Memory B cell (primary cell): ENCODE measurements around the gene HAUS5.
A peak's percentile ranks its signal among the peaks of the same experiment; 100 is the strongest.

Experiments
- ATAC-seq: fragments of 150-1000 bp; cut with Tn5 transposase; 2 replicates; pipeline ENCODE4 v1.10.0; 2021; ENCODE audit warnings: low read depth, mild to moderate bottlenecking, moderate library complexity
- DNase-seq, 2 donors: peaks; one replicate each; pipeline ENCODE4 v3.0.0; 2022; ENCODE audit warnings: low spot score in 2 of 2
- H3K27ac Mint-ChIP-seq: one replicate; pipeline ENCODE4 v1.8.0; 2022; ENCODE audit warnings: mild to moderate bottlenecking, moderate library complexity, mixed read lengths
- H3K27me3 Mint-ChIP-seq: one replicate; pipeline ENCODE4 v1.8.0; 2022; ENCODE audit warnings: mixed read lengths
- H3K36me3 Mint-ChIP-seq: one replicate; pipeline ENCODE4 v1.8.0; 2022; ENCODE audit warnings: mild to moderate bottlenecking, mixed read lengths
- H3K4me1 Mint-ChIP-seq: one replicate; pipeline ENCODE4 v1.8.0; 2022; ENCODE audit warnings: mixed read lengths
- H3K4me3 Mint-ChIP-seq: one replicate; pipeline ENCODE4 v1.8.0; 2022; ENCODE audit warnings: mild to moderate bottlenecking, moderate library complexity, mixed read lengths
- H3K9me3 Mint-ChIP-seq: one replicate; pipeline ENCODE4 v1.8.0; 2022; ENCODE audit warnings: mixed read lengths

Gene HAUS5

DNA sequence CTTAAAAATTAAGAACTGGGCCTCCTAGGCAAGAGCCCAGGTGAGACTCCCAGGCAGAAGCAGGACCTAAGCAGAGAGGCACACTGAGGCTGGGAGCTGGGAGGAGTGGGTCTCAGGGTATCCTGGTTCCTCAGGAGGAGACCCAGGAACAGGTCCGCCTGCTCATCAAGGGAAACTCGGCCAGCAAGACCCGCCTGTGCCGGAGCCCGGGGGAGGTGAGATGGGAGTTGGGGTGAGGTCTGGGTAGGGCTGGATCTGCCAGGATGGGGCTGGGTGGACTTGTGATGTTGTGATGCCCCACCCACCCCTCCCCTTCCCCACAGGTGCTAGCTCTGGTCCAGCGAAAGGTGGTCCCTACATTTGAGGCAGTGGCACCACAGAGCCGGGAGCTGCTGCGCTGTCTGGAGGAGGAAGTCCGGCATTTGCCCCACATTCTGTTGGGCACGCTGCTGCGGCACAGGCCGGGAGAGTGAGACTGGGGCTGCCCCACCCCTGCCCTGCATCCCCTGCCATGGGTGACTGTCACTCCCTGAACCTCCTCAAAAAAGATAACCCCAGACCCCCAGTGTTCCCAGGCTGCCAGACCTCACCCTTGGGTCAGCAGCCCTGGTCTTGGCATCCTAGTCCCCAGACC is 6.9 kb downstream of the HAUS5 start:
- Mint-ChIP-seq H3K9me3 (no peaks in the 10 kb centered on the region), H3K27ac (no peak overlapping the region), H3K27me3 (no peaks in the 10 kb centered on the region), H3K36me3 (peaks cover 5% of the 10 kb centered on the region), H3K4me1 (peaks cover 2% of the 10 kb centered on the region), H3K4me3 (no peak overlapping the region)
- no peak for DNase-seq
- no peak for ATAC-seq

DNA sequence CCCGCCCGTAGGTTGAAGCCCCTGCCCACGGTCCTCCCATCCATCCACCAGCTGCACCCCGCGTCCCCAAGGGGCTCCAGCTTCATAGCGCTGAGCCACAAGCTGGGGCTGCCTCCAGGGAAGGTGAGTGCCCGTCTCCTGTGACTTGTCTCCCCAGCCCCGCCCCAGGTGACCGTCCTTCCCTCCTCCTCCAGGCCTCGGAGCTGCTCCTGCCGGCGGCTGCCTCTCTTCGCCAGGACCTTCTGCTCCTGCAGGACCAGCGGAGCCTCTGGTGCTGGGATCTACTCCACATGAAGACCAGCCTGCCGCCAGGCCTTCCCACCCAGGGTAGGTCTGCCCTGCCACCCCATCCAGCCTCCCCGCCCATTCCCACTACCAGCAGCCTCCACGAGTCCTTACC is 7.5 kb downstream of the HAUS5 start:
- DNase-seq (no peak), ATAC-seq (no peak)
- Mint-ChIP-seq H3K4me1 (peaks cover 2% of the 10 kb centered on the region), H3K27me3 (no peaks in the 10 kb centered on the region), H3K36me3 (peaks cover 5% of the 10 kb centered on the region), H3K9me3 (no peaks in the 10 kb centered on the region), H3K4me3 (no peak overlapping the region), H3K27ac (no peak overlapping the region)

DNA sequence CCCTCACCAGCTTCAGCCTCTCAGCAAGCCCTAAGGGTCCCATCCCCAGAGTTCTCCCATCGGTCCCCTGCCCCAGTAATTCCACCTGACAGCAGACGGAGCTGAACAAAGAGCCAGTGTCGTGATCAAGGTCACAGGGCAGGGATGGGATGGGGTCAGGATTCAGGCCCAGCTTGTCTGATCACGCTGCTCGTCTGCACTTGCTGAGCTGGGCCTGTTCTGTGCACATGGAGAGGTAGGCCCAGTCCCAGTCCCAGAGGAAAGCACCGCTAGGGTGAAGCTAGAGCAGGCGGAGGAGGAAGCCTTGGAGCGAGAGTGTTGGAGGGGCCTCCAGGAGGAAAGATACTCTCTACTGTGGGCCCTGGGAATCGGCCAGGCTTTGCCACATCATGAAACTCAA is 9.2 kb downstream of the HAUS5 start:
- H3K27me3 Mint-ChIP-seq, result no peaks in the 10 kb centered on the region
- peaks cover 2% of the 10 kb centered on the region for H3K4me1 Mint-ChIP-seq
- DNase-seq (no peak), ATAC-seq (no peak)
- H3K4me3 Mint-ChIP-seq, result no peak overlapping the region
- H3K36me3 Mint-ChIP-seq, result peaks cover 1% of the 10 kb centered on the region
- H3K27ac Mint-ChIP-seq, result peak overlapping the region; percentile 32
- no peaks in the 10 kb centered on the region for H3K9me3 Mint-ChIP-seq

GRCh38 chr19:35622750-35623149 is 10.2 kb downstream of the HAUS5 start:
- Mint-ChIP-seq H3K27ac (no peak overlapping the region), H3K36me3 (peaks cover 1% of the 10 kb centered on the region), H3K4me3 (no peak overlapping the region), H3K4me1 (peaks cover 2% of the 10 kb centered on the region), H3K27me3 (no peaks in the 10 kb centered on the region), H3K9me3 (no peaks in the 10 kb centered on the region)
- ATAC-seq (no peak), DNase-seq (no peak)

DNA sequence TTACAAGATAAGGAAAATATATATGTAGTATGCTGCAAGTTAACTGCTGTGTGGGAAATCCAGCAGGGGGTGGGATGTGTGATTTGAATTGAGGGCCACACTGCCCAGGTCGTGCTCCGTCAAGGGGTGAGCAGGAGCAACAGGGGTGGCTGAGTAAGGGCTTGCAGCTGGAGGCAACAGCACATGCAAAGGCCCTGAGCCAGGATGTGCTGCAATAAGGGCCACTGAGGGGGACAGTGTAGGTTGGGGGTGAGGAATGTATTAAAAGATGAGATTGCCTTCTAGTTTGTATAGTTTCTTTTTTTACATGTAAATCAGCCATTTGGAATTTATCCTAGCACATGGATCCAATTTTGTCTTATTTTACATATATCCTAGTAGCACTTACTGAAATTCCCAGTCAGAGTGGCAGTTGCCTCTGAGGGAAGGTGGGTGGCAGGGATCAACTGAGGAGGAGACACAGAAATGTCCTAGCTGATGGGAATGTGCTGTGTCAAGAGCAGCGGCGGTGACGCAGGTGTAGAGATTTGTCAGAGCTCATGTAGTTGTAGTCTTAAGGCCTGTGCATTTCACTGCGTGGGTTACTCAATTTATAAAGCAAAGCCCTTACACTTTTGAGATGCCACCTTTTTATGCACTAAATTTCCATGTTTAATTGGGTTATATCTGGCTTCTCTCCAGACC is 10.9 kb downstream of the HAUS5 start:
- no peak overlapping the region for H3K4me3 Mint-ChIP-seq
- H3K4me1 Mint-ChIP-seq, result peaks cover 6% of the 10 kb centered on the region
- no peaks in the 10 kb centered on the region for H3K27me3 Mint-ChIP-seq
- H3K27ac Mint-ChIP-seq, result peak overlapping the region; percentile 25
- DNase-seq, result no peak
- H3K36me3 Mint-ChIP-seq, result no peaks in the 10 kb centered on the region
- no peak for ATAC-seq
- no peaks in the 10 kb centered on the region for H3K9me3 Mint-ChIP-seq

- H3K27me3 Mint-ChIP-seq, result no peaks in the 10 kb centered on the region
- ATAC-seq, result peak; percentile 4
- peaks cover 12% of the 10 kb centered on the region for H3K4me1 Mint-ChIP-seq
- H3K36me3 Mint-ChIP-seq, result peaks cover 19% of the 10 kb centered on the region
- H3K27ac Mint-ChIP-seq, result peak overlapping the region; percentile 96
- DNase-seq, result no peak
- H3K9me3 Mint-ChIP-seq, result no peaks in the 10 kb centered on the region
- H3K4me3 Mint-ChIP-seq, result peak overlapping the region; percentile 96
Observed at GRCh38 chr19:35628264-35628564, 15.7 kb downstream of the HAUS5 start.

GRCh38 chr19:35628565-35629331 is 16.2 kb downstream of the HAUS5 start, which contains the start of gene RBM42:
Gene RBM42 (plus strand): TSS chr19:35629036. CDS start chr19:35629154, 118 bp downstream.
- H3K4me3 Mint-ChIP-seq, result peak within 1 kb of the TSS; percentile 96
- peaks cover 12% of the 10 kb centered on the region for H3K4me1 Mint-ChIP-seq
- H3K27ac Mint-ChIP-seq, result peak within 1 kb of the TSS; percentile 96
- DNase-seq, result peak; percentile 96 to 99
- H3K9me3 Mint-ChIP-seq, result no peaks in the 10 kb centered on the region
- H3K36me3 Mint-ChIP-seq, result peaks cover 23% of the 10 kb centered on the region
- peak; percentile 98 for ATAC-seq
- H3K27me3 Mint-ChIP-seq, result no peaks in the 10 kb centered on the region

DNA sequence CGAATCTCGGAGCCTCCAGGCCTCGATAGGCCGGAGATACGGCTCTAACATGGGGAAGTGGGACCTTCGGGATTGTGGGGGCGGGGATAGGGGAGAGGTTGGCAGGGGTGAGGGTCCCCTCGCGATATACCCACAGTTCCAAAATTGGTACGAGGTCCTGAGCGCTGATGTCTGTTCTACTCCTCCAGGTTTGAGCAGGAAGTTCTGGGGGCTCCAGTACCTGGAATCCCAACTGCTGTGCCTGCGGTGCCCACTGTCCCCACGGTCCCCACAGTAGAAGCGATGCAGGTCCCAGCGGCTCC is 16.7 kb downstream of the HAUS5 start:
- Mint-ChIP-seq H3K9me3 (no peaks in the 10 kb centered on the region), H3K36me3 (peaks cover 23% of the 10 kb centered on the region), H3K27me3 (no peaks in the 10 kb centered on the region), H3K4me3 (peak overlapping the region; percentile 96), H3K27ac (peak overlapping the region; percentile 96), H3K4me1 (peaks cover 12% of the 10 kb centered on the region)
- ATAC-seq (no peak), DNase-seq (no peak)

- Mint-ChIP-seq H3K27me3 (no peaks in the 10 kb centered on the region), H3K4me1 (peaks cover 6% of the 10 kb centered on the region), H3K9me3 (no peaks in the 10 kb centered on the region), H3K4me3 (no peak overlapping the region), H3K36me3 (peaks cover 40% of the 10 kb centered on the region), H3K27ac (no peak overlapping the region)
- ATAC-seq (no peak), DNase-seq (no peak)
Observed at GRCh38 chr19:35633727-35634440, 21.3 kb downstream of the HAUS5 start.

DNA sequence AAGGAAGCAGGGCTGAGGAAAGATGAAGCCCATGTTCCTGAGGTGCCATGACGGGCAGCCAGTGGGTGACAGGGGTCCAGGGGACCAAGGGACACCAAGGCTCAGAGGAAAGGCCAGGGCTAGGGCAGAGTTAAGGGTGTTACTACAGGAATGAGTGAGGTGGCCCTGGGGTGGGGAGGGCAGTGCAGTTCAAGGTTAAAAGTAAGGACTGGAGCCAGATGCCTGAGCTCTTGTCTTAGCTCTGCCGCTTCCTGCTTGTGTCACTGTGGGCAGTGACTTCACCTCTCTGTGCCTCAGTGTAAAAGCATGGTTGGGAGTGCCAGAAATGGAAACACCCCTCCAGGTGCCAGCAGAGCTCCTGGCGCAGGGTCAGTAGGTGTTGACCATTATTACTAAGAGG is 24.1 kb downstream of the HAUS5 start:
- Mint-ChIP-seq H3K27ac (no peak overlapping the region), H3K4me1 (peaks cover 9% of the 10 kb centered on the region), H3K4me3 (no peak overlapping the region), H3K27me3 (no peaks in the 10 kb centered on the region), H3K36me3 (peaks cover 33% of the 10 kb centered on the region), H3K9me3 (no peaks in the 10 kb centered on the region)
- DNase-seq (no peak), ATAC-seq (no peak)

- peaks cover 29% of the 10 kb centered on the region for H3K36me3 Mint-ChIP-seq
- no peaks in the 10 kb centered on the region for H3K27me3 Mint-ChIP-seq
- no peak overlapping the region for H3K27ac Mint-ChIP-seq
- H3K4me1 Mint-ChIP-seq, result peaks cover 7% of the 10 kb centered on the region
- ATAC-seq, result no peak
- no peaks in the 10 kb centered on the region for H3K9me3 Mint-ChIP-seq
- no peak for DNase-seq
- H3K4me3 Mint-ChIP-seq, result no peak overlapping the region
Observed at GRCh38 chr19:35637165-35637564, 24.6 kb downstream of the HAUS5 start.

- Mint-ChIP-seq H3K27ac (no peak overlapping the region), H3K4me1 (peaks cover 9% of the 10 kb centered on the region), H3K36me3 (peaks cover 17% of the 10 kb centered on the region), H3K9me3 (no peaks in the 10 kb centered on the region), H3K4me3 (no peak overlapping the region), H3K27me3 (no peaks in the 10 kb centered on the region)
- DNase-seq, result no peak
- no peak for ATAC-seq
Observed at GRCh38 chr19:35639321-35639639, 26.7 kb downstream of the HAUS5 start.

DNA sequence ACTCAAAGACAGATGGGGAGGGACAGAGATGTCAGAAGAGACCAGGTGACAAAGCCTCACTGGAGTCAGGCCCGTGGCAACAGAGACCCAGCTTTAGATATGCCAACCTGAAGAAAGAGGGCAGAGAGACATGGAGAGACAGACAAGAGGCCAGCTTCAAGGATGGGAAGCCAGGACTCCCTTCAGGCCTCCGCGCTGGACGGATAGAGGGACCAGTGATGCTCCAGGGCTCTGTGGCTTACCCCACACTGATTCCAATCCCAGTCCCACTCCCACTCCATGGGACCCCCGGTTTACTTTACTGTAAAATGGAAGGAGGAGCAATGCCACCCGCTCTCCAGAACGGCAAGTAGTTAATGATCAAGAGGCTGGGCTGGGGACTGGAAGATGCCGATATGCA is 27.3 kb downstream of the HAUS5 start:
- peaks cover 15% of the 10 kb centered on the region for H3K4me1 Mint-ChIP-seq
- H3K27me3 Mint-ChIP-seq, result no peaks in the 10 kb centered on the region
- no peaks in the 10 kb centered on the region for H3K9me3 Mint-ChIP-seq
- peaks cover 17% of the 10 kb centered on the region for H3K36me3 Mint-ChIP-seq
- ATAC-seq, result no peak
- no peak overlapping the region for H3K27ac Mint-ChIP-seq
- DNase-seq, result no peak
- no peak overlapping the region for H3K4me3 Mint-ChIP-seq

- ATAC-seq (no peak), DNase-seq (no peak)
- Mint-ChIP-seq H3K4me1 (peaks cover 20% of the 10 kb centered on the region), H3K9me3 (no peaks in the 10 kb centered on the region), H3K27me3 (no peaks in the 10 kb centered on the region), H3K27ac (peak within 1 kb of the TSS; percentile 38), H3K4me3 (peak within 1 kb of the TSS; percentile 90), H3K36me3 (peaks cover 9% of the 10 kb centered on the region)
Observed at GRCh38 chr19:35641515-35642151, 29.1 kb downstream of the HAUS5 start, which contains the start of gene ETV2. Gene ETV2 (plus strand): TSS chr19:35641745. CDS start chr19:35642461, 716 bp downstream.
